Measurements from ENCODE around the gene CLIC4. TPM values are rescaled to one million over a fixed set of nuclear protein-coding genes. Genes with fewer than 3 reads are reported as not detected.
"Not testable (repeated sequence)": the region's sequence is repeated elsewhere in the genome, so short reads cannot be mapped to it uniquely, and the experiment has no call there.

The CLIC4 gene
- total RNA-seq, 1 donor from 2014 or later, result 249 TPM

DNA sequence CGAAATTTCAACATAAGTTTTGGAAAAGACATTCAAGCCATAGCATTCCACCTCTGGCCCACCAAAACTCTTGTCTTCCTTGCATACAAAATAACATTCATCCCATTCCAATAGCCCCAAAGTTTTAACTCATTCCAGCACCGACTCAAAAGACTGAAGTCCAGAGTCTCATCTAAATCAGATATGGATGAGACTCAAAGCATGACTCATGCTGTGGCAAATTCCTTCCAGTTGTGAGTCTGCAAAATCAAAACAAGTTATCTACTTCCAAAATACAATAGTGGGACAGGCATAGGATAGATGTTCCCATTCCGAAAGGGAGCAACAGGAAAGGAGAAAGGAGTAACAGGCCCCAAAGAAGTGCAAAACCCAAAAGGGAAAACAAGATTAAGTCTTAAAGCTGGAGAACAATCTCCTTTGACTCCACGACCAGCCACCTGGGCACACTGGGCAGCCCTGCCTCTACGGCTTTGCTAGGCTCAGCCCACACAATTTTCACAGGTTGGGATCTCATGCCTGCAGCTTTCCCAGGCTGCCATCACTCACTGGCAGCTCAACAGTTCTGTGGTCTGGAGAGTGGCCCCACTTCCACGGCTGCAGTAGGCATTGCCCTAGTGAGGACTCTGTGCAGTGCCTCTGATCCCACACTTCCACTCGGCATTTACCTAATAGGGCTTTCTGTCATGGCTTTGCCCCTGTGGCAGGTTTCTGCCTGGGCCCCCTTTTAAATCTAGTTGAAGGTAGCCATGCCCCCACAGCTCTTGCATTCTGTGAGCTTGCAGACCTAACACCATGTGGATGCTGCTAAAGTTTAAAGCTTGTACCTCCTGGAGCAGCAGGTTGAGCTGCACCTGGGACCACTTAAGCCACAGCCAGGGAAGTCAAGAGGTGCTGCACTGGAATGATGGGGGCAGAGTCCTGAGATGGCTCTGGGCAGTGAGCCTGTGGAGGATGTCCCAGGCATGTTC lies 133.8 kb downstream of the CLIC4 start:
- no peak for DNase-seq

DNA sequence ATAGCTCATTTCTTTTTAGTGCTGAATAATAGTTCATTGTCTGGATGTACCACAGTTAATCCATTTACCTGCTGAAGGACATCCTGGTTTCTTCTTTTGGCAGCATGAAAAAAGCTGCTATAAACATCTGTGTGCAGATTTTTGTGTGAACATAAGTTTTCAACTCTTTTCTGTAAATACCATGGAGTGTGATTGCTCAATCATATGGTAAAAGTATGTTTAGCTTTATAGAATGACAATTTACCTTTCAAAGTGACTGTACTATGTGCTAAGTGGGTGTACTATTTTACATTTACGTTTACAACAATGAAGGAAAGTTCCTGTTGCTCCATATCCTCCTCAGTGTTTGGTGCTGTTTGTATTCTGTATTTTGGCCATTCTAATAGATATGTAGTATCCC lies 135.8 kb downstream of the CLIC4 start:
- DNase-seq, result no peak

- no peak for DNase-seq
Measured at GRCh38 chr1:24884751-24885150, 139.5 kb downstream of the CLIC4 start.

DNA sequence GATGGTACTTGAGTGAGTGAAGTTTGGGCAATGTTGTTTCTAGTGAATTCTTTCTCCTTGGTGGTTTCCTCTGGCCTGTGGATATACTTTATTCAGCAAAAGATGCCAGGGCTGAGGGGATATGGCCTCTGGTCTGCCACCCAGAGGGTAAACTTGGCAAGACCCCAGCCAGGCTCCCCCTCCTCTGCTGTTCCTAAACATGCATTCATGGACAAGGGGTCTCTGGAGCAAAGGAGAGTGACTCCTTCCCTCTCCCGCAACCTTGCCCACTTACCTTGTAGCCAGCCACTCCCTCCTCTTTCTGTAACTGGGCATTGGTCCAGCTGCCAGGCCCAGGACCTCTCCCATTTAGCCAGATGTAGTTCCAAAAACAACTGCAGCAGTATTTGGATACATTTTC lies 141.0 kb downstream of the CLIC4 start:
- DNase-seq, result peak; percentile 13

GRCh38 chr1:24888061-24888970 lies 143.1 kb downstream of the CLIC4 start:
- no peak for DNase-seq

GRCh38 chr1:24888971-24889676 lies 143.9 kb downstream of the CLIC4 start:
- no peak for DNase-seq

DNA sequence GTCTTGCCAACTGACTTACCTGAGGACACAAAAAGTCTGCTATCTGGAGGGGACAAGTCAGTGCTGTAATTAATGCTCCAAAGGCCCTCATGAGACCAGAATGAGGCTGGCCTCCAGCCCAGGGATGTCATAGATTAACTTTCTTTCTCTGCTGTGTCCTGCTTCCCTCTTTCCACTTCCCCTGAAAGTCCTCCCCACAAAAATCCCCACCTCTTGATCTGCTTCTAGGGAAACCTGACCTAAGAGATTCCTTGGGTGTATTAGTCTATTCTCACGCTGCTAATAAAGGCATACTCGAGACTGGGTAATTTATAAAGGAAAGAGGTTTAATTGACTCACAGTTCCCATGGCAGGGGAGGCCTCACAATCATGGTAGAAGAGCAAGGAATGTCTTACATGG lies 145.6 kb downstream of the CLIC4 start:
- no peak for DNase-seq

DNA sequence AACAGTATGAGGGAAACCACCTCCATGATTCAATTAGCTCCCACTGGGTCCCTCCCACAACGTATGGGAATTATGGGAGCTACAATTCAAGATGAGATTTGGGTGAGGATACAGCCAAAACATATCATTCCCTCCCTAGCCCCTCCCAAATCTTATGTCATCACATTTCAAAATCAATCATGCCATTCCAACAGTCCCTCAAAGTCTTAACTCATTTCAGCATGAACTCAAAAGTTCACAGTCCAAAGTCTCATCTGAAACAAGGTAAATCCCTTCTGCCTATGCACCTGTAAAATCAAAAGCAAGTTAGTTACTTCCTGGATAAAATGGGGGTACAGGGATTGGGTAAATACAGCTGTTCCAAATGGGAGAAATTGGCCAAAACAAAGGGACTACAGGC lies 146.1 kb downstream of the CLIC4 start:
- not testable (repeated sequence) for DNase-seq

GRCh38 chr1:24892188-24893153 lies 147.2 kb downstream of the CLIC4 start:
- no peak for DNase-seq

- no peak for DNase-seq
Measured at GRCh38 chr1:24893431-24893830, 148.2 kb downstream of the CLIC4 start.

Small RNA genes within 50 kb of the gene (small RNA-seq; reads per million reads assigned to genes)
- gene RNU6-1208P (ENCODE audit: low replicate concordance), result not detected

Other genes with a start within 250 kb of the CLIC4 start
- 7.6 TPM for gene RCAN3, start 242.6 kb upstream of the CLIC4 start, total RNA-seq
- gene NCMAP, start 189.4 kb upstream of the CLIC4 start, total RNA-seq, result 2.6 TPM
- gene SRRM1, start 102.1 kb upstream of the CLIC4 start, total RNA-seq, result 60.2 TPM
- gene RUNX3, start 184.8 kb downstream of the CLIC4 start, total RNA-seq, result 0.62 TPM

Data from tongue (tissue), 3 donors.